Vagina (tissue), 2 donors: ENCODE measurements around the gene GRAMD1B.

Source experiments
- CTCF ChIP-seq, 3 experiments: fragments of 450-650 bp in 2 of 3; fragments of 200-600 bp in 1 of 3; sonication (generic) in 1 of 3; IDR thresholded peaks; one replicate each; pipeline ENCODE4 v1.5.1; 2017 to 2019; ENCODE audit warnings: antibody characterized with exemption in 3 of 3, mild to moderate bottlenecking in 2 of 3, moderate library complexity in 2 of 3
- POLR2A ChIP-seq, 2 donors: fragments of 450-650 bp; IDR thresholded peaks; one replicate each; pipeline ENCODE4 v1.6.1; 2017; ENCODE audit warnings: antibody characterized with exemption in 2 of 2, mild to moderate bottlenecking in 2 of 2, moderate library complexity in 2 of 2
- POLR2AphosphoS5 ChIP-seq, 2 donors: sonication (generic); formaldehyde crosslinking; IDR thresholded peaks; one replicate each; pipeline ENCODE4 v1.9.0; 2017; ENCODE audit warnings: antibody characterized with exemption in 2 of 2, mild to moderate bottlenecking in 2 of 2, low read depth in 1 of 2; ENCODE audit not compliant: insufficient read depth in 1 of 2

GRCh38 chr11:123584737-123585136, 154.7 kb downstream of the GRAMD1B start:
- no peak for TF ChIP-seq CTCF (IDR thresholded peaks at IDR 0.05)
- TF ChIP-seq POLR2AphosphoS5 (IDR thresholded peaks at IDR 0.05; ENCODE audit: insufficient read depth in 1 of 2, low read depth in 1 of 2), result no peak
- no peak for TF ChIP-seq POLR2A (IDR thresholded peaks at IDR 0.05)
